GM23338 (cell line): ENCODE data around the gene XKR8. TPM values are rescaled to one million over a fixed set of nuclear protein-coding genes. Genes with fewer than 3 reads are reported as not detected.

Experiments used
- ATAC-seq: fragments of 200-7000 bp; cut with Tn5 transposase; 3 replicates; pipeline ENCODE4 v1.9.1; 2020
- DNase-seq: peaks from one replicate; pipeline ENCODE4 v3.0.0-alpha.2; 2015; ENCODE audit warnings: low spot score
- H2AFZ ChIP-seq: fragments of 200-600 bp; sonication (generic); 2 replicates; pipeline ENCODE4 v1.8.0; 2016; ENCODE audit warnings: antibody characterized with exemption, mild to moderate bottlenecking, moderate library complexity
- H3F3A ChIP-seq: fragments of 200-600 bp; sonication (generic); replicated peaks from 2 replicates; pipeline ENCODE4 v1.8.0; 2017; ENCODE audit warnings: antibody characterized with exemption, mixed run types, low read depth
- H3K27ac ChIP-seq: fragments of 200-600 bp; sonication (generic); 2 replicates; pipeline ENCODE4 v1.6.1; 2016; ENCODE audit warnings: low read depth
- H3K27me3 ChIP-seq: fragments of 200-600 bp; sonication (generic); 2 replicates; pipeline ENCODE4 v1.8.0; 2016; ENCODE audit warnings: mild to moderate bottlenecking, mixed run types, moderate library complexity; ENCODE audit not compliant: insufficient read depth
- H3K36me3 ChIP-seq: fragments of 200-600 bp; sonication (generic); 2 replicates; pipeline ENCODE4 v1.8.0; 2016; ENCODE audit warnings: mild to moderate bottlenecking; ENCODE audit not compliant: insufficient read depth
- H3K4me1 ChIP-seq: fragments of 200-600 bp; sonication (generic); 2 replicates; pipeline ENCODE4 v1.8.0; 2016; ENCODE audit warnings: mild to moderate bottlenecking, moderate library complexity; ENCODE audit not compliant: insufficient read depth
- H3K4me2 ChIP-seq: fragments of 200-600 bp; sonication (generic); 2 replicates; pipeline ENCODE4 v1.7.1; 2017; ENCODE audit warnings: mixed run types
- H3K4me3 ChIP-seq: fragments of 200-600 bp; sonication (generic); 2 replicates; pipeline ENCODE4 v1.6.1; 2016; ENCODE audit warnings: mixed run types
- H3K79me2 ChIP-seq: fragments of 200-600 bp; sonication (generic); replicated peaks from 2 replicates; pipeline ENCODE4 v1.8.0; 2017; ENCODE audit warnings: mild to moderate bottlenecking; ENCODE audit not compliant: insufficient read depth
- H3K9me2 ChIP-seq: fragments of 200-600 bp; sonication (generic); 2 replicates; pipeline ENCODE4 v1.8.0; 2017; ENCODE audit not compliant: insufficient read depth
- H4K20me1 ChIP-seq: fragments of 200-600 bp; sonication (generic); replicated peaks from 2 replicates; pipeline ENCODE4 v1.8.0; 2017; ENCODE audit warnings: mild to moderate bottlenecking; ENCODE audit not compliant: insufficient read depth
- H3K27ac Mint-ChIP-seq: 2 replicates; pipeline ENCODE4 v1.8.0; 2020; ENCODE audit warnings: inconsistent platforms, mild to moderate bottlenecking, moderate library complexity, mixed read lengths
- H3K27me3 Mint-ChIP-seq: 3 replicates; pipeline ENCODE4 v1.8.0; 2022; ENCODE audit warnings: low read depth, mild to moderate bottlenecking, moderate library complexity, mixed read lengths, inconsistent platforms; ENCODE audit not compliant: insufficient read depth, poor library complexity
- H3K36me3 Mint-ChIP-seq: 3 replicates; pipeline ENCODE4 v1.8.0; 2021; ENCODE audit warnings: low read depth, mild to moderate bottlenecking, inconsistent platforms, moderate library complexity, mixed read lengths
- H3K4me1 Mint-ChIP-seq: 3 replicates; pipeline ENCODE4 v1.8.0; 2020; ENCODE audit warnings: mild to moderate bottlenecking, inconsistent platforms, mixed read lengths
- H3K4me3 Mint-ChIP-seq: 3 replicates; pipeline ENCODE4 v1.8.0; 2021; ENCODE audit warnings: moderate library complexity, mild to moderate bottlenecking, inconsistent platforms, mixed read lengths
- H3K9me3 Mint-ChIP-seq: 3 replicates; pipeline ENCODE4 v1.8.0; 2020; ENCODE audit warnings: moderate library complexity, mild to moderate bottlenecking, inconsistent platforms, mixed read lengths
- CTCF ChIP-seq, 2 experiments: fragments of 200-600 bp in 1 of 2; sonication (generic) in 1 of 2; conservative IDR thresholded peaks; 2 replicates each; pipeline versions ENCODE4 v1.5.1 to v1.6.1; 2016 to 2017; ENCODE audit warnings: antibody characterized with exemption in 2 of 2, low read depth in 2 of 2, mild to moderate bottlenecking in 2 of 2, moderate library complexity in 1 of 2
- JUNB ChIP-seq: IDR thresholded peaks from one replicate; pipeline ENCODE4 v1.6.1; 2016; ENCODE audit warnings: antibody characterized with exemption; ENCODE audit not compliant: unreplicated experiment
- POLR2AphosphoS5 ChIP-seq: IDR thresholded peaks from 2 replicates; pipeline ENCODE4 v1.6.1; 2016; ENCODE audit warnings: antibody characterized with exemption, low read depth
- STAT1 ChIP-seq: IDR thresholded peaks from one replicate; pipeline ENCODE4 v1.6.1; 2016; ENCODE audit warnings: antibody characterized with exemption; ENCODE audit not compliant: unreplicated experiment
- ZNF114 ChIP-seq: fragments of 250-450 bp; sonication (Bioruptor Pico); IDR thresholded peaks from 2 replicates; pipeline ENCODE4 v1.5.0; 2020; ENCODE audit warnings: mild to moderate bottlenecking, moderate library complexity
- ZNF331 ChIP-seq: fragments of 250-450 bp; sonication (Bioruptor Pico); IDR thresholded peaks from 2 replicates; pipeline ENCODE4 v1.5.0; 2020; ENCODE audit warnings: low read depth, mild to moderate bottlenecking, moderate library complexity
- polyA plus RNA-seq: library from polyadenylated mRNA; unstranded; fragments of >200 nt; fragmentation: Nextera tagmentation; extraction: Ambion mirVana; gene quantifications from 2 replicates; pipeline ENCODE4 v1.2.1, GENCODE V29; 2016
- total RNA-seq: library from RNA; depleted of rRNA; stranded (reverse); fragments of >200 nt; shearing (Covaris generic); gene quantifications from 2 replicates; pipeline ENCODE4 v1.2.3, GENCODE V29; 2014
- TF ChIP-seq, protein P1 (sequence below): IDR thresholded peaks from one replicate; pipeline ENCODE4 v1.6.1; 2018; ENCODE audit warnings: antibody characterized with exemption; ENCODE audit not compliant: unreplicated experiment
- TF ChIP-seq, protein P2 (sequence below): fragments of 250-450 bp; sonication (Bioruptor Pico); IDR thresholded peaks from 2 replicates; pipeline ENCODE4 v1.5.0; 2020; ENCODE audit warnings: mild to moderate bottlenecking, moderate library complexity

XKR8 gene
- total and polyA plus RNA-seq, 2 experiments from 2014 or later, result 8.2 to 13.1 TPM

DNA sequence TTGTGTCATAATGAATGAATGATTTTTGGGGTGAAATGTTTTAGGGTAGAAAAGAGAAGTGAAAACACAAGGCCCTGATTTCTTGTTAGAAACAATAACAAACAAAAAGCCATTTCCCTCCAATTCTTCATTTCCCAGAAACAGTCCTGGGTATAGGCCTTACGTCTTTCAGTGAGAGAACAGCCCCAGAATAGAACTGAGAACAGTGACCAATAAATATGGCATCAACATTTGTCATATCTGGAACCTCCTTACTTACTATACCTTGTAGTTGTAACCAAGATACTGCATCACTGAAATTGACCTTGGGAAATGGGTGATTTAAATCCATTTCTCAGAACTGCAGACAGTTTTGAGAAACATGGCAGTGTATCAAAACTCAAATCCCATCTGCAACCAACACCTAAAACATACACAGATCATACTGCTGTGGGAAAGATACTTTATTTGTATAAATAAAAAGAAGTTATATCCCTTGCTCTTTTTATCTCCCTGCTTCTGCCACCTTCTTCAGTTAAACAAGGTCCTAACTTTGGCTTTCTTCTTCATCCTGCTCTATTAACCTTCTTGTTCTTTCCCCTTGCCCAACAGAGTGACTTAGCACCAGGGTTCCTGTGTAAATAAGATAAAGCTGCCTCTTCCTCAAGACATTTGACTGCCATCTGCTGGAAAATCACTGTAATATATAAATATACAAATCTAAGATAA lies 19.5 kb downstream of the XKR8 start:
- Mint-ChIP-seq H3K9me3 (no peaks in the 10 kb centered on the region), H3K27me3 (no peaks in the 10 kb centered on the region), H3K27ac (no peak overlapping the region), H3K4me3 (no peak overlapping the region), H3K4me1 (no peaks in the 10 kb centered on the region), H3K36me3 (peaks cover 3% of the 10 kb centered on the region; the same call in 2 of the 3 replicates)
- peak; percentile 57 for DNase-seq
- TF ChIP-seq ZNF331 (CRISPR knock-in tag), result no peak
- no peak for TF ChIP-seq STAT1
- peak; percentile 49 to 53 for TF ChIP-seq CTCF (conservative IDR thresholded peaks at IDR 0.05; ENCODE audit: low read depth in 2 of 2)
- no peak for TF ChIP-seq JUNB
- TF ChIP-seq, protein P1, sequence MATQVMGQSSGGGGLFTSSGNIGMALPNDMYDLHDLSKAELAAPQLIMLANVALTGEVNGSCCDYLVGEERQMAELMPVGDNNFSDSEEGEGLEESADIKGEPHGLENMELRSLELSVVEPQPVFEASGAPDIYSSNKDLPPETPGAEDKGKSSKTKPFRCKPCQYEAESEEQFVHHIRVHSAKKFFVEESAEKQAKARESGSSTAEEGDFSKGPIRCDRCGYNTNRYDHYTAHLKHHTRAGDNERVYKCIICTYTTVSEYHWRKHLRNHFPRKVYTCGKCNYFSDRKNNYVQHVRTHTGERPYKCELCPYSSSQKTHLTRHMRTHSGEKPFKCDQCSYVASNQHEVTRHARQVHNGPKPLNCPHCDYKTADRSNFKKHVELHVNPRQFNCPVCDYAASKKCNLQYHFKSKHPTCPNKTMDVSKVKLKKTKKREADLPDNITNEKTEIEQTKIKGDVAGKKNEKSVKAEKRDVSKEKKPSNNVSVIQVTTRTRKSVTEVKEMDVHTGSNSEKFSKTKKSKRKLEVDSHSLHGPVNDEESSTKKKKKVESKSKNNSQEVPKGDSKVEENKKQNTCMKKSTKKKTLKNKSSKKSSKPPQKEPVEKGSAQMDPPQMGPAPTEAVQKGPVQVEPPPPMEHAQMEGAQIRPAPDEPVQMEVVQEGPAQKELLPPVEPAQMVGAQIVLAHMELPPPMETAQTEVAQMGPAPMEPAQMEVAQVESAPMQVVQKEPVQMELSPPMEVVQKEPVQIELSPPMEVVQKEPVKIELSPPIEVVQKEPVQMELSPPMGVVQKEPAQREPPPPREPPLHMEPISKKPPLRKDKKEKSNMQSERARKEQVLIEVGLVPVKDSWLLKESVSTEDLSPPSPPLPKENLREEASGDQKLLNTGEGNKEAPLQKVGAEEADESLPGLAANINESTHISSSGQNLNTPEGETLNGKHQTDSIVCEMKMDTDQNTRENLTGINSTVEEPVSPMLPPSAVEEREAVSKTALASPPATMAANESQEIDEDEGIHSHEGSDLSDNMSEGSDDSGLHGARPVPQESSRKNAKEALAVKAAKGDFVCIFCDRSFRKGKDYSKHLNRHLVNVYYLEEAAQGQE, result no peak
- Histone ChIP-seq H3F3A (0 out of 2 replicates have a peak, but pooled peaks cover 2% of the 10 kb centered on the region), H3K9me2 (no peaks in the 10 kb centered on the region), H3K4me3 (no peak overlapping the region), H4K20me1 (no peaks in the 10 kb centered on the region), H2AFZ (no peak overlapping the region), H3K36me3 (no peaks in the 10 kb centered on the region), H3K79me2 (no peaks in the 10 kb centered on the region), H3K27me3 (no peaks in the 10 kb centered on the region), H3K27ac (no peak overlapping the region), H3K4me2 (no peak overlapping the region), H3K4me1 (no peaks in the 10 kb centered on the region)
- no peak for ATAC-seq

GRCh38 chr1:27979859-27980201 lies 20.1 kb downstream of the XKR8 start:
- Mint-ChIP-seq H3K27ac (no peak overlapping the region), H3K4me3 (no peak overlapping the region), H3K9me3 (no peaks in the 10 kb centered on the region), H3K4me1 (no peaks in the 10 kb centered on the region), H3K27me3 (no peaks in the 10 kb centered on the region), H3K36me3 (peaks cover 3% of the 10 kb centered on the region; the same call in 2 of the 3 replicates)
- no peaks in the 10 kb centered on the region for H3K36me3 ChIP-seq
- H3F3A ChIP-seq, result 0 out of 2 replicates have a peak, but pooled peaks cover 2% of the 10 kb centered on the region
- no peak overlapping the region for H3K4me3 ChIP-seq
- H3K9me2 ChIP-seq, result no peaks in the 10 kb centered on the region
- no peaks in the 10 kb centered on the region for H4K20me1 ChIP-seq
- no peak overlapping the region for H3K27ac ChIP-seq
- H3K27me3 ChIP-seq, result no peaks in the 10 kb centered on the region
- H3K4me2 ChIP-seq, result no peak overlapping the region
- H3K79me2 ChIP-seq, result no peaks in the 10 kb centered on the region
- H2AFZ ChIP-seq, result no peak overlapping the region
- DNase-seq (no peak), ATAC-seq (no peak)
- H3K4me1 ChIP-seq, result no peaks in the 10 kb centered on the region
- TF ChIP-seq ZNF114, result no peak
- TF ChIP-seq STAT1, result no peak
- no peak for TF ChIP-seq POLR2AphosphoS5
- TF ChIP-seq JUNB, result no peak
- TF ChIP-seq, protein P2, sequence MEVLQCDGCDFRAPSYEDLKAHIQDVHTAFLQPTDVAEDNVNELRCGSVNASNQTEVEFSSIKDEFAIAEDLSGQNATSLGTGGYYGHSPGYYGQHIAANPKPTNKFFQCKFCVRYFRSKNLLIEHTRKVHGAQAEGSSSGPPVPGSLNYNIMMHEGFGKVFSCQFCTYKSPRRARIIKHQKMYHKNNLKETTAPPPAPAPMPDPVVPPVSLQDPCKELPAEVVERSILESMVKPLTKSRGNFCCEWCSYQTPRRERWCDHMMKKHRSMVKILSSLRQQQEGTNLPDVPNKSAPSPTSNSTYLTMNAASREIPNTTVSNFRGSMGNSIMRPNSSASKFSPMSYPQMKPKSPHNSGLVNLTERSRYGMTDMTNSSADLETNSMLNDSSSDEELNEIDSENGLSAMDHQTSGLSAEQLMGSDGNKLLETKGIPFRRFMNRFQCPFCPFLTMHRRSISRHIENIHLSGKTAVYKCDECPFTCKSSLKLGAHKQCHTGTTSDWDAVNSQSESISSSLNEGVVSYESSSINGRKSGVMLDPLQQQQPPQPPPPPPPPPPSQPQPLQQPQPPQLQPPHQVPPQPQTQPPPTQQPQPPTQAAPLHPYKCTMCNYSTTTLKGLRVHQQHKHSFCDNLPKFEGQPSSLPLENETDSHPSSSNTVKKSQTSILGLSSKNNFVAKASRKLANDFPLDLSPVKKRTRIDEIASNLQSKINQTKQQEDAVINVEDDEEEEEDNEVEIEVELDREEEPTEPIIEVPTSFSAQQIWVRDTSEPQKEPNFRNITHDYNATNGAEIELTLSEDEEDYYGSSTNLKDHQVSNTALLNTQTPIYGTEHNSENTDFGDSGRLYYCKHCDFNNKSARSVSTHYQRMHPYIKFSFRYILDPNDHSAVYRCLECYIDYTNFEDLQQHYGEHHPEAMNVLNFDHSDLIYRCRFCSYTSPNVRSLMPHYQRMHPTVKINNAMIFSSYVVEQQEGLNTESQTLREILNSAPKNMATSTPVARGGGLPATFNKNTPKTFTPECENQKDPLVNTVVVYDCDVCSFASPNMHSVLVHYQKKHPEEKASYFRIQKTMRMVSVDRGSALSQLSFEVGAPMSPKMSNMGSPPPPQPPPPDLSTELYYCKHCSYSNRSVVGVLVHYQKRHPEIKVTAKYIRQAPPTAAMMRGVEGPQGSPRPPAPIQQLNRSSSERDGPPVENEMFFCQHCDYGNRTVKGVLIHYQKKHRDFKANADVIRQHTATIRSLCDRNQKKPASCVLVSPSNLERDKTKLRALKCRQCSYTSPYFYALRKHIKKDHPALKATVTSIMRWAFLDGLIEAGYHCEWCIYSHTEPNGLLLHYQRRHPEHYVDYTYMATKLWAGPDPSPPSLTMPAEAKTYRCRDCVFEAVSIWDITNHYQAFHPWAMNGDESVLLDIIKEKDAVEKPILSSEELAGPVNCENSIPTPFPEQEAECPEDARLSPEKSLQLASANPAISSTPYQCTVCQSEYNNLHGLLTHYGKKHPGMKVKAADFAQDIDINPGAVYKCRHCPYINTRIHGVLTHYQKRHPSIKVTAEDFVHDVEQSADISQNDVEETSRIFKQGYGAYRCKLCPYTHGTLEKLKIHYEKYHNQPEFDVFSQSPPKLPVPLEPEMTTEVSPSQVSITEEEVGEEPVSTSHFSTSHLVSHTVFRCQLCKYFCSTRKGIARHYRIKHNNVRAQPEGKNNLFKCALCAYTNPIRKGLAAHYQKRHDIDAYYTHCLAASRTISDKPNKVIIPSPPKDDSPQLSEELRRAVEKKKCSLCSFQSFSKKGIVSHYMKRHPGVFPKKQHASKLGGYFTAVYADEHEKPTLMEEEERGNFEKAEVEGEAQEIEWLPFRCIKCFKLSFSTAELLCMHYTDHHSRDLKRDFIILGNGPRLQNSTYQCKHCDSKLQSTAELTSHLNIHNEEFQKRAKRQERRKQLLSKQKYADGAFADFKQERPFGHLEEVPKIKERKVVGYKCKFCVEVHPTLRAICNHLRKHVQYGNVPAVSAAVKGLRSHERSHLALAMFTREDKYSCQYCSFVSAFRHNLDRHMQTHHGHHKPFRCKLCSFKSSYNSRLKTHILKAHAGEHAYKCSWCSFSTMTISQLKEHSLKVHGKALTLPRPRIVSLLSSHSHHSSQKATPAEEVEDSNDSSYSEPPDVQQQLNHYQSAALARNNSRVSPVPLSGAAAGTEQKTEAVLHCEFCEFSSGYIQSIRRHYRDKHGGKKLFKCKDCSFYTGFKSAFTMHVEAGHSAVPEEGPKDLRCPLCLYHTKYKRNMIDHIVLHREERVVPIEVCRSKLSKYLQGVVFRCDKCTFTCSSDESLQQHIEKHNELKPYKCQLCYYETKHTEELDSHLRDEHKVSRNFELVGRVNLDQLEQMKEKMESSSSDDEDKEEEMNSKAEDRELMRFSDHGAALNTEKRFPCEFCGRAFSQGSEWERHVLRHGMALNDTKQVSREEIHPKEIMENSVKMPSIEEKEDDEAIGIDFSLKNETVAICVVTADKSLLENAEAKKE (CRISPR knock-in tag), result no peak
